CD4-positive, alpha-beta T cell treated with Interleukin-17A for 1 hour (primary cell): ENCODE data around the gene WFIKKN1.
A peak's percentile ranks its signal among the peaks of the same experiment; 100 is the strongest.

ENCODE experiments used
- DNase-seq: peaks from one replicate; pipeline ENCODE4 v3.0.0-alpha.2; 2020

The WFIKKN1 gene

DNA sequence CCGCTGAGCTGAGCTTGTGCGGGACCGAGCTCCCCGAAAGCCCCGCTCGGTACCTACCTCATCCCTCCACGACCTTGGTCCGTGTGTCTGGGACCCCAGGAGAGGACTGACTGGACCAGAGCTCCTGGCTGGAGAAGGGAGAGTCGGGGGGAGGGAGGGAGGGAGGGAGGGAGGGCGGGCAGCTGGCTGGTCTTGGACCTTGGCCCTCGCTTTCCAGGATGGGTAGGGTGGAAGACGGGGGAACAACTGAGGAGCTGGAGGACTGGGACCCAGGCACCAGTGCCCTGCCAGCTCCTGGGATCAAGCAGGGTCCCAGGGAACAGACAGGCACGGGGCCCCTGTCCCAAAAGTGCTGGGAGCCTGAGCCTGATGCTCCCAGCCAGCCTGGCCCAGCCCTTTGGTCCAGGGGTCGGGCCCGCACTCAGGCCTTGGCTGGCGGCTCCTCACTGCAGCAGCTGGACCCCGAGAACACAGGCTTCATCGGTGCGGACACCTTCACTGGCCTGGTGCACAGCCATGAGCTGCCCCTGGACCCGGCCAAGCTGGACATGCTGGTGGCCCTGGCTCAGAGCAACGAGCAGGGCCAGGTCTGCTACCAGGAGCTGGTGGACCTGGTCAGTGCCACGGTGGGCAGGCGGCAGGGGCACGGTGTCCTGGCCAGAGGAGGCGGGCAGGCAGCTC lies 45.2 kb downstream of the WFIKKN1 start:
- DNase-seq, result no peak

DNA sequence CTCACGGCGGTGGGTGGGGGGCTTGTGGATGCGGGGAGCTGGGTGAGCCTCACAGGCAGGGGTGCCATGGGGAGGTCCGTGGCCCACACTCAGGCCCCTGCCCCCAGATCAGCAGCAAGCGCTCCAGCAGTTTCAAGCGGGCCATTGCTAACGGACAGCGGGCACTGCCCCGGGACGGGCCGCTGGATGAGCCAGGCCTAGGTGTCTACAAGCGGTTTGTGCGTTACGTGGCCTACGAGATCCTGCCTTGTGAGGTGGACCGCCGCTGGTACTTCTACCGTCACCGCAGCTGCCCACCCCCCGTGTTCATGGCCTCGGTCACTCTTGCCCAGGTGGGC lies 45.7 kb downstream of the WFIKKN1 start:
- no peak for DNase-seq

DNA sequence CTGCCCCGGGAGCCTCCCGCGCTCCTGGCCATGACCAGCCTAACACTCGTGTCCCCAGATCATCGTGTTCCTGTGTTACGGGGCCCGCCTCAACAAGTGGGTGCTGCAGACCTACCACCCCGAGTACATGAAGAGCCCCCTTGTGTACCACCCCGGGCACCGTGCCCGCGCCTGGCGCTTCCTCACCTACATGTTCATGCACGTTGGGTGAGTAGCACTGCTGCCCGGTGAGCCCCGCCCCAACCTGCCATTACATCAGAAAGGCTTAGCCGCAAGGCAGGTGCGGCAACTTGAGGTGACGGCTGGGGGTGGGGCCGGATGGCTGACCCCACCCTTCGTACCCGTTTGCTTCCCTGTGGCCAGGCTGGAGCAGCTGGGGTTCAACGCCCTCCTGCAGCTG lies 46.1 kb downstream of the WFIKKN1 start:
- DNase-seq, result peak; percentile 55

DNA sequence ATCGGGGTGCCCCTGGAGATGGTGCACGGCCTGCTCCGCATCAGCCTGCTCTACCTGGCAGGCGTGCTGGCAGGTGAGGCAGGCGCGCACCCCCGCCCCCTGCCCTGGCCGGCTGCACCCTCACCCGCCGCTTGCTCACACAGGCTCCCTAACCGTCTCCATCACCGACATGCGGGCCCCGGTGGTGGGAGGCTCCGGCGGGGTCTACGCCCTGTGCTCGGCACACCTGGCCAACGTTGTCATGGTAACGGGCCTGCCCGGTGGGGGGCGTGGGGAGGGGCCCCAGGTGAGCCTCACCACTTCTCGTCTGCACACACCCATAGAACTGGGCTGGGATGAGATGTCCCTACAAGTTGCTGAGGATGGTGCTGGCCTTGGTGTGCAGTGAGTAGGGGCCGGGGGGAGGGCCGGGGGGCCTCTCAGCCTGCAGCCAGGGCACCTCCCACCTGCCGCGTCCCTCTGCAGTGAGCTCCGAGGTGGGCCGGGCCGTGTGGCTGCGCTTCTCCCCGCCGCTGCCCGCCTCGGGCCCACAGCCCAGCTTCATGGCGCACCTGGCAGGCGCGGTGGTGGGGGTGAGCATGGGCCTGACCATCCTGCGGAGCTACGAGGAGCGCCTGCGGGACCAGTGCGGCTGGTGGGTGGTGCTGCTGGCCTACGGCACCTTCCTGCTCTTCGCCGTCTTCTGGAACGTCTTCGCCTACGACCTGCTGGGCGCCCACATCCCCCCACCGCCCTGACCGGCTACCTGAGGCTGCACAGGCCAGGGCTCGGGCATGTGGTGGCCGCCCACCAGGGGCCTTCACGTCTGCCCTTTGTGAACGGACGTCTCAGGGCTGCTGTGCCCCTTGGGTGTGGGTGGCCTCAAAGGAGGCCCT lies 46.8 kb downstream of the WFIKKN1 start:
- no peak for DNase-seq

DNA sequence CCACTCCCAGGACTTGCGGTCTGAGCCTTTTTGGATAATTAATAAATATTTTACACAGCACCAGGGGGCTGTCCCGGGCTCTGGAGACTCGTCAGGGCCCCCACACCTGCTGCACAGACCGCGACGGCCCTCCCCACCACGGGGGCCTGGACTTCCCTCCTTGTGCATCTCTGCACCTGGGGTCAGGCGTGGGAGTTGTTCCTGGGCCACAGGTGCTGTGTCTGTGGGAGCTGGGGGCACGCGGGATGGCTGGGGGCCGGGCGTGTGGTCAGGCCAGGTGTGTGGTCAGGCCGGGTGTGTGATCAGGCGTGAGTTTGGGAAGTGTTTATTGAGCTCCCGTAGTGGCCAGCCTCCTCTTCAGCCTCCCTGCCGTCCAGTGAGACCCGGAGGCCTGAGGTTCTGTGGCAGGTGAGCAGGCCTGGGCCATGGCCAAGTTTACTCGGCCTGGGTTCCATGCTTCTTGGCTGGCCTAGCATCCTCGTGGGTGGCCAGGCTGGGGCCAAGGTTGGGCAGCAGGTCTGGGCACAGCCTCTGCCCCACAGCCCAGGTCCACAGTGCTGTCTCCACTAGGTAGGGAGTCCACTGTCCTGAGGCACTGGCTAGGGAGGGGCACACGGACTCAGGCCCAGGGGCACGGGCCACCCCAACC lies 47.5 kb downstream of the WFIKKN1 start:
- DNase-seq, result no peak

DNA sequence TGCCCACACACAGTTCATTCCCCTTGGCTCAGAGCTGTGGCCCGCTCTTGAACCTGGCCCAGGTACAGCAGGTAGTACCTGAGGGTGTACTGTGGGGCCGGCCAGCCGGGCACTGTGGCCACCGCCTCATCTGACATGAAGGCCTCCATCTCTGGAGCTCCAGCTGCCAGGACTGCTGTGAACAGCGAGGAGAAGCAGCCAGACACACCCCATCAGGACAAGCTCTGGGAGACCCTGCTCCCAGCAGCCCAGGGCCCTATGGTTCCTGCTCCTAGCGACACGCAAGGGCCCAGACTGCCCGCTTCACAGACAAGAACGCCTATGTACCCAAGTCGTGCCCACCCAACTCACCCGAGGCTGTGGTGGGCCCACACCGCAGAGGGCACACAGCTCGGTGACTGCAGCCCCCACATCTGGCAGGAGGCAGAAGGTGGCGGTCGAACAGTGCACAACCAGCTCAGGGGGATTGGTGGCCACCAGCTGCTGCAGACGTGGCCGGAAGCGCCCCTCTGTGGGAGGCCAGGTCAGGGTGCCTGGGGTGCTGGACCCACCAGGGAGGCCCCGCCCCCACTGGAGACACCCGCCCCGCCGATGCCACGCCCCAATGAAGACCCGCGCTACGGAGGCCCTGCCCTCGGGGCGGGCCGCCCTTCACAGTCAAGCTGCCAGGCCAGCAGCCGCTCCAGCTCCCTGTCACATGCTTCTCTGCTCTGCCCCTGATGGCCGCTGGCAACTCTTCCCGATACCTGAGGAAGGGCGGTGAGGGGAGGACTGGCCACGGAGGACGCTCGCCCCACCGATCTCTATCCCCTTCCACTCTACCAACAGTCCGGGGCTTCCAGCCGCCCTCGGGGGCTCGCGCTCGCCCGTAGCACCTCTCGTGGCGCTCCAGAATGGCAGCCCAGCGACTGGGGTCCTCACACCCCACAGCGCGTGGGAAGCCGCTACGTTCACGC lies 48.4 kb downstream of the WFIKKN1 start:
- DNase-seq, result peak; percentile 63

DNA sequence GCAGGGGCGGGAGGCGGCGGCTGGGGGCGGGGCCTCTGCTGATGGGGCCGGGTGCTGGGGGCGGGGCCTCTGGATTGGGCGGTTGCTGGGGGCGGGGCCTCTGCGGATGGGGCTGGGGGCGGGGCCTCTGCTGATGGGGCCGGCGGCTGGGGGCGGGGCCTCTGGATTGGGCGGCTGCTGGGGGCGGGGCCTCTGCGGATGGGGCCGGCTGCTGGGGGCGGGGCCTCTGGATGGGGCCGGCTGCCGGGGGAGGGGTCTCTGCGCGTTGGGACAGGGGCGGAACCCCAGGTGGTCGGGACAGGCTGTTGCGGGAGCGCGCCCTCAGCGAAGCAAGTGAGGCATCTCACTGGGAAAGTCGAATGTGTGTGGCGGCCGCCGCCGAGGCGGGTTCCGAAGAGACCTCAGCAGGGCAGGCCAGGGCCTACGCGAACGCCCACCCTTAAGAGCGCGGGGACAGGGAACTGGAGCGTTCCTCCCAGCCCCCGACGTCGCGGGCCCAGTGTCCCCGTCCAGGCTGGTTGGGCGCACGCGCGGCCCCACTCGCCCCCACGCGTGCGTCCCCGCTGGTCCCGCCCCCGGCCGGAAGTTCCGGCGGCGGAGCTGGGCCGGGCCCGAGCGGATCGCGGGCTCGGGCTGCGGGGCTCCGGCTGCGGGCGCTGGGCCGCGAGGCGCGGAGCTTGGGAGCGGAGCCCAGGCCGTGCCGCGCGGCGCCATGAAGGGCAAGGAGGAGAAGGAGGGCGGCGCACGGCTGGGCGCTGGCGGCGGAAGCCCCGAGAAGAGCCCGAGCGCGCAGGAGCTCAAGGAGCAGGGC lies 49.2 kb downstream of the WFIKKN1 start, which contains the start of gene STUB1:
STUB1 (plus strand) TSS at position 597 of the 811 bp plus-strand sequence; CDS start at position 713, 116 bp downstream.
- peak; percentile 91 for DNase-seq

DNA sequence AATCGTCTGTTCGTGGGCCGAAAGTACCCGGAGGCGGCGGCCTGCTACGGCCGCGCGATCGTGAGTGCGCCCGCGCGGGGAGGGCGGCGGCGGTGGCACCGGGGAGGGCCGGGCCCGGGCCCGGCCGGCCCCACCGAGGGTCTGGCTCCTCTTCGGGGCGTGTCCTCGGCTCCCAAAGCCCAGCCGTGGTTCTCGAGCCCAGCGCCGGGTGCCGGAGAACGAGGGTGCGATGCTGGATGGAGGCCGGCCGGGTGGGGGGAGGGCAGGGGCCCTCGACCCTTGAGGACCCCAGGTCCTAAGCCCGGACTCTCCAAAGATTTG lies 49.8 kb downstream of the WFIKKN1 start:
- DNase-seq, result no peak

DNA sequence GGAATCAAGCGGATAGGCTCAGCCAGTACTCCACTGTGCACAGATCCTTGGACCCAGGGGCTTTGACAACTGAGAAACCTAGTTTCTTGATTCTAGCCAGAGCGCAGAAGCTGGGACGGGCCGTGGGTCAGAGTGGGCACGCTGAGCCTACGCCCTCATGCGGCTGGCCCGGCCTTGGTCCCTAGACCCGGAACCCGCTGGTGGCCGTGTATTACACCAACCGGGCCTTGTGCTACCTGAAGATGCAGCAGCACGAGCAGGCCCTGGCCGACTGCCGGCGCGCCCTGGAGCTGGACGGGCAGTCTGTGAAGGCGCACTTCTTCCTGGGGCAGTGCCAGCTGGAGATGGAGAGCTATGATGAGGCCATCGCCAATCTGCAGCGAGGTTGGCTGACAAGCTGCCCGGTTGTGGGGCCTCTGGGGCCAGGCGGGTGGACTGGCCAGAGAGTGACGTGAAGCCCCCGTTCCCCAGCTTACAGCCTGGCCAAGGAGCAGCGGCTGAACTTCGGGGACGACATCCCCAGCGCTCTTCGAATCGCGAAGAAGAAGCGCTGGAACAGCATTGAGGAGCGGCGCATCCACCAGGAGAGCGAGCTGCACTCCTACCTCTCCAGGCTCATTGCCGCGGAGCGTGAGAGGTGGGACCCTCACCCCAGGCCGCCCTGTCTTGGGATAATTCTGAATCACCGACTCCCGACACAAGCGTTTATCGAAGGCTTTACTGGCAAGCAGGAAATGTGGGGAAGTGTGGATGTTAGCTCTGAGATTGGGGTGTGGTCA lies 50.4 kb downstream of the WFIKKN1 start:
- DNase-seq, result no peak

DNA sequence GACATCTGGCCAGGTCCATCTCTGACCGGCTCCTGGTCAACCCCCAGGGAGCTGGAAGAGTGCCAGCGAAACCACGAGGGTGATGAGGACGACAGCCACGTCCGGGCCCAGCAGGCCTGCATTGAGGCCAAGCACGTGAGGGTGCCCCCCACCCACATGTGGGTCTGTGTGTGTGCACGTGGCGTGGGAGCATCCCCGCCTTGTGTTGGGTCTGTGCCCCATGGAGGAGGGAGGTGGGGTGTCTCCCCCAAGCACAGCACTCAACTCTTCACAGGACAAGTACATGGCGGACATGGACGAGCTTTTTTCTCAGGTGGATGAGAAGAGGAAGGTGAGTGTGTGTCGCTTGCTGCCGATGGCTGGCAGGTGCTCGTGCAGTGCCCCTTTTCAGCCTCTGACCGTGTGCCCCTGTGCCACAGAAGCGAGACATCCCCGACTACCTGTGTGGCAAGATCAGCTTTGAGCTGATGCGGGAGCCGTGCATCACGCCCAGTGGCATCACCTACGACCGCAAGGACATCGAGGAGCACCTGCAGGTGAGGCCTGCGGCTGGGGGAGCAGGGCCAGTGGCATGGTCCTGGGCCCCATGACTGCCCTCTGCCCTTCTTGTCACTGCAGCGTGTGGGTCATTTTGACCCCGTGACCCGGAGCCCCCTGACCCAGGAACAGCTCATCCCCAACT lies 51.1 kb downstream of the WFIKKN1 start:
- DNase-seq, result no peak

DNA sequence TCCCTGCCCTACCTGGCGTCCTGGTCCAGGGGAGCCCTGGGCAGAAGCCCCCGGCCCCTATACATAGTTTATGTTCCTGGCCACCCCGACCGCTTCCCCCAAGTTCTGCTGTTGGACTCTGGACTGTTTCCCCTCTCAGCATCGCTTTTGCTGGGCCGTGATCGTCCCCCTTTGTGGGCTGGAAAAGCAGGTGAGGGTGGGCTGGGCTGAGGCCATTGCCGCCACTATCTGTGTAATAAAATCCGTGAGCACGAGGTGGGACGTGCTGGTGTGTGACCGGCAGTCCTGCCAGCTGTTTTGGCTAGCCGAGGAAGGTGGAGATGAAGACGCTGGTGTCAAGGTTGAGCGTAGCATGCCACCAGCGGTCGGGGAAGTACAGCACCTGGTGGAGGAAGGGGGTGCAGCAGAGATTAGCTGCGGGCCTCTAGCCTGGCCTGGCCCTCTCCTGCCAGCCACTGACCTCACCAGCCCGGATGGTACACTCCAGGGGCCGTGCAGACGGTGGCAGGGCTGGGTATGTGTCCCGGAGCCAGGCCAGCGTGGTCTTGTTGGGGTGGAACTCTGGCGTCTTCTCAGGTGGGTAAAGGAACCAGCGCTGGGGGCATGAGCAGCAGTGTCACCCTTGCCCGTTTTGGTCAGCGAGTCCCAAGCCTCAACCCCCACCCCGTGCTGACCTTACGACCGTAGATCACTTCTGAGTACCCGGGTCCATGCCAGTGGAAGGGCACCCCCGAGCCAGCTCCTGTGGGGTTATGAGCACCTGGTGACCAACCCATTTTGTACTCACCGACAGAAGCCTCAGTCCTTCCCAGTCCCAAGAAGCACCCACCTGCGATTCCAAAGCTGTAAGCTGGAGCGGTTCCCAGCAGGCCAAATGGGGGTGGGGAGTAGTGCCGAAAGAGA lies 52.0 kb downstream of the WFIKKN1 start:
- no peak for DNase-seq

DNA sequence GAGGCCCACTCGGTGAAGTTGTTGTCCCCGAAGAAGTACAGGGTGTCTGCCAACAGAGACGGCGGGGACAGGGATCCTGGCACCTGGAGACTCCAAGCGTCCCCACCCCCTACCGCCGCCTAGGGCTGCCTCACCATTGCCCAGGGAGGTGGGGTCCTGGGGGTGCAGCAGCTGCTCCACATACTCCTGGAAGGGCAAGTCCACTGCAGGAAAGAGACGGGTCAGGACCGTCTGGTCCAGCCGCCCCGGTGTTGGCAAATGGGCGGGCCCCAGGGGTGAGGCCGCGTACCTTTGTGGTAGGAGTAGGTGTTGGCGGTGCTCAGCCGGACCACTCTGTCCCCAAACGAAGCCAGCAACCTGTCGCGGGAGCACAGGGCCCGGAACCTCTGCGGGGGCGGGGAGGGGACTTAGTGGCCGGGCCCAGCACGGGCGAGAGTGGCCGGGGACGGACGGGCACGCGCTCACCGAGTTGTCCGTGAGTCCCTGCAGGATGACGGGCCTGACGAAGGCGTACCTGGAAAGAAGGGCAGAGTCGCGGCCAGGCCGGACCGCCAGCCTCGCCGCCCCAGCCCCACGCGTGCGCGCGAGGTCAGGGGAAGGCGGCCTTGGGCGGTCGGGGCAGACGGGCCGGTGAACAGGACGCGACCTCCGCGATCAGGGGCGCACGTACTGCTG lies 52.7 kb downstream of the WFIKKN1 start:
- DNase-seq, result no peak
